Astrocyte of the cerebellum (primary cell): ENCODE results near the gene BTF3.

Source experiments
- DNase-seq: peaks from one replicate; pipeline ENCODE4 v3.0.0-alpha.2; 2011; ENCODE audit warnings: low read depth
- H3K4me3 ChIP-seq: 2 replicates; pipeline ENCODE4 v1.5.1; 2011; ENCODE audit warnings: mild to moderate bottlenecking, low read depth, low read length, moderate library complexity
- CTCF ChIP-seq: IDR thresholded peaks from 2 replicates; pipeline ENCODE4 v1.5.1; 2012; ENCODE audit warnings: low read length, low read depth, moderate library complexity, mild to moderate bottlenecking; ENCODE audit errors: missing control alignments
- in situ Hi-C: cut with HindIII; loops from 2 replicates; pipeline ENCODE4 v1.10.0; 2017; ENCODE audit warnings: low sequenced_read_pairs

The BTF3 gene

GRCh38 chr5:73498057-73498992 is at the start of gene BTF3:
TSS of gene BTF3 (plus strand) at chr5:73498442. CDS start at chr5:73498668, 226 bp downstream.
- in situ Hi-C loops, result no loop called here
- TF ChIP-seq CTCF, result no peak
- peak within 1 kb of the TSS; percentile 90 for H3K4me3 ChIP-seq
- peak; percentile 92 for DNase-seq

- TF ChIP-seq CTCF, result peak; percentile 3
- in situ Hi-C loops, result loop anchor here (25.0 kb wide), 2 partner anchors 136 to 536 kb away; no protein-coding TSS in a partner anchor
- peak within 1 kb of the TSS; percentile 70 for H3K4me3 ChIP-seq
- peak; percentile 89 for DNase-seq
Observed at GRCh38 chr5:73448463-73449136, 49.6 kb upstream of the BTF3 start, which contains the start of gene FOXD1. TSS of gene FOXD1 (minus strand) at chr5:73448777. CDS start at chr5:73448362, 415 bp downstream.

GRCh38 chr5:73450137-73450536 is 48.1 kb upstream of the BTF3 start:
- no peak for TF ChIP-seq CTCF
- in situ Hi-C loops, result no loop called here
- no peak overlapping the region for H3K4me3 ChIP-seq
- DNase-seq, result no peak

GRCh38 chr5:73450672-73451223 is 47.5 kb upstream of the BTF3 start:
- TF ChIP-seq CTCF, result no peak
- in situ Hi-C loops, result no loop called here
- H3K4me3 ChIP-seq, result peak overlapping the region; percentile 44
- no peak for DNase-seq

GRCh38 chr5:73451224-73452130 is 46.8 kb upstream of the BTF3 start:
- TF ChIP-seq CTCF, result peak; percentile 78
- no peak for DNase-seq
- peak overlapping the region; percentile 44 for H3K4me3 ChIP-seq
- in situ Hi-C loops, result no loop called here
